AG09309 (cell line): ENCODE results near the gene B3GAT1.
"Not testable (repeated sequence)": the region's sequence is repeated elsewhere in the genome, so short reads cannot be mapped to it uniquely, and the experiment has no call there.

ENCODE experiments used
- DNase-seq: peaks from one replicate; pipeline ENCODE4 v3.0.0-alpha.2; 2010; ENCODE audit warnings: low read depth
- H3K4me3 ChIP-seq: 2 replicates; pipeline ENCODE4 v1.5.1; 2011; ENCODE audit warnings: mild to moderate bottlenecking, low read depth, low read length, moderate library complexity; ENCODE audit not compliant: control insufficient read depth
- CTCF ChIP-seq: IDR thresholded peaks from 2 replicates; pipeline ENCODE4 v1.5.1; 2011; ENCODE audit warnings: mild to moderate bottlenecking, low read depth, low read length, inconsistent platforms; ENCODE audit not compliant: insufficient read depth, control insufficient read depth; ENCODE audit errors: missing control alignments

B3GAT1 gene

GRCh38 chr11:134412203-134413042 is at the start of gene B3GAT1:
TSS of gene B3GAT1 (minus strand) at chr11:134412242. CDS start at chr11:134387659, 24,583 bp downstream.
- no peak within 1 kb of the TSS for H3K4me3 ChIP-seq
- DNase-seq: no peak
- TF ChIP-seq CTCF: no peak

- no peak overlapping the region for H3K4me3 ChIP-seq
- TF ChIP-seq CTCF: no peak
- DNase-seq: no peak
Measured at GRCh38 chr11:134461621-134462020, 49.6 kb upstream of the B3GAT1 start.

- H3K4me3 ChIP-seq: no peak overlapping the region
- no peak for TF ChIP-seq CTCF
- no peak for DNase-seq
Measured at GRCh38 chr11:134460881-134461280, 48.8 kb upstream of the B3GAT1 start.

GRCh38 chr11:134460062-134460561 is 48.1 kb upstream of the B3GAT1 start:
- TF ChIP-seq CTCF: no peak
- DNase-seq: no peak
- H3K4me3 ChIP-seq: no peak overlapping the region

GRCh38 chr11:134459246-134460061 is 47.4 kb upstream of the B3GAT1 start:
- TF ChIP-seq CTCF: no peak
- no peak for DNase-seq
- H3K4me3 ChIP-seq: no peak overlapping the region

GRCh38 chr11:134457411-134458007 is 45.5 kb upstream of the B3GAT1 start:
- DNase-seq, H3K4me3 ChIP-seq: not testable (repeated sequence)

- no peak for DNase-seq
- H3K4me3 ChIP-seq: no peak overlapping the region
- no peak for TF ChIP-seq CTCF
Measured at GRCh38 chr11:134455516-134455915, 43.5 kb upstream of the B3GAT1 start.
